ENCODE data around the gene ERMAP.

The ERMAP gene

GRCh38 chr1:42822800-42823392 is 6.0 kb downstream of the ERMAP start:
- no peak for DNase-seq (ENCODE audit: insufficient read length, low spot score)
- FAIRE-seq = no peak
- TF ChIP-seq POLR2A (IDR thresholded peaks at IDR 0.05; ENCODE audit: low read depth, low read length) = no peak

- TF ChIP-seq POLR2A (IDR thresholded peaks at IDR 0.05; ENCODE audit: low read depth, low read length) = no peak
- DNase-seq (ENCODE audit: insufficient read length, low spot score) (no peak), FAIRE-seq (no peak)
Observed at GRCh38 chr1:42824481-42825035, 7.6 kb downstream of the ERMAP start.

- TF ChIP-seq POLR2A (IDR thresholded peaks at IDR 0.05; ENCODE audit: low read depth, low read length) = no peak
- DNase-seq (ENCODE audit: insufficient read length, low spot score) (no peak), FAIRE-seq (no peak)
Observed at GRCh38 chr1:42825036-42825851, 8.3 kb downstream of the ERMAP start.

- no peak for TF ChIP-seq POLR2A (IDR thresholded peaks at IDR 0.05; ENCODE audit: low read depth, low read length)
- FAIRE-seq (no peak), DNase-seq (ENCODE audit: insufficient read length, low spot score) (no peak)
Observed at GRCh38 chr1:42830631-42831030, 13.7 kb downstream of the ERMAP start.

GRCh38 chr1:42831273-42831672 is 14.4 kb downstream of the ERMAP start:
- no peak for FAIRE-seq
- no peak for TF ChIP-seq POLR2A (IDR thresholded peaks at IDR 0.05; ENCODE audit: low read depth, low read length)

GRCh38 chr1:42832641-42833240 is 15.8 kb downstream of the ERMAP start:
- no peak for DNase-seq (ENCODE audit: insufficient read length, low spot score)
- TF ChIP-seq POLR2A (IDR thresholded peaks at IDR 0.05; ENCODE audit: low read depth, low read length) = no peak
- FAIRE-seq = no peak

More at GRCh38 chr1:42831273-42831672, 14.4 kb downstream of the ERMAP start:
- DNase-seq (ENCODE audit: insufficient read length, low spot score) = no peak

- no peak for TF ChIP-seq POLR2A (IDR thresholded peaks at IDR 0.05; ENCODE audit: low read depth, low read length)
- no peak for DNase-seq (ENCODE audit: insufficient read length, low spot score)
- FAIRE-seq = no peak
Observed at GRCh38 chr1:42833981-42834380, 17.1 kb downstream of the ERMAP start.

GRCh38 chr1:42834803-42835202 is 17.9 kb downstream of the ERMAP start:
- no peak for TF ChIP-seq POLR2A (IDR thresholded peaks at IDR 0.05; ENCODE audit: low read depth, low read length)
- no peak for DNase-seq (ENCODE audit: insufficient read length, low spot score)
- no peak for FAIRE-seq

- no peak for DNase-seq (ENCODE audit: insufficient read length, low spot score)
- TF ChIP-seq POLR2A (IDR thresholded peaks at IDR 0.05; ENCODE audit: low read depth, low read length) = no peak
- no peak for FAIRE-seq
Observed at GRCh38 chr1:42835422-42835821, 18.5 kb downstream of the ERMAP start.

GRCh38 chr1:42837709-42838108 is 20.8 kb downstream of the ERMAP start:
- no peak for DNase-seq (ENCODE audit: insufficient read length, low spot score)
- no peak for FAIRE-seq

GRCh38 chr1:42838482-42839190 is 21.7 kb downstream of the ERMAP start:
- FAIRE-seq = no peak

More at GRCh38 chr1:42837709-42838108, 20.8 kb downstream of the ERMAP start:
- no peak for TF ChIP-seq POLR2A (IDR thresholded peaks at IDR 0.05; ENCODE audit: low read depth, low read length)

GRCh38 chr1:42841010-42841409 is 24.1 kb downstream of the ERMAP start:
- FAIRE-seq (no peak), DNase-seq (ENCODE audit: insufficient read length, low spot score) (no peak)
- no peak for TF ChIP-seq POLR2A (IDR thresholded peaks at IDR 0.05; ENCODE audit: low read depth, low read length)

More at GRCh38 chr1:42838482-42839190, 21.7 kb downstream of the ERMAP start:
- no peak for TF ChIP-seq POLR2A (IDR thresholded peaks at IDR 0.05; ENCODE audit: low read depth, low read length)
- no peak for DNase-seq (ENCODE audit: insufficient read length, low spot score)

- no peak for TF ChIP-seq POLR2A (IDR thresholded peaks at IDR 0.05; ENCODE audit: low read depth, low read length)
- no peak for DNase-seq (ENCODE audit: insufficient read length, low spot score)
- no peak for FAIRE-seq
Observed at GRCh38 chr1:42841440-42842147, 24.7 kb downstream of the ERMAP start.

Measured in H54 (cell line).